ENCODE results near the gene SUOX.
"Not testable (repeated sequence)": the region's sequence is repeated elsewhere in the genome, so short reads cannot be mapped to it uniquely, and the experiment has no call there.

Gene SUOX

DNA sequence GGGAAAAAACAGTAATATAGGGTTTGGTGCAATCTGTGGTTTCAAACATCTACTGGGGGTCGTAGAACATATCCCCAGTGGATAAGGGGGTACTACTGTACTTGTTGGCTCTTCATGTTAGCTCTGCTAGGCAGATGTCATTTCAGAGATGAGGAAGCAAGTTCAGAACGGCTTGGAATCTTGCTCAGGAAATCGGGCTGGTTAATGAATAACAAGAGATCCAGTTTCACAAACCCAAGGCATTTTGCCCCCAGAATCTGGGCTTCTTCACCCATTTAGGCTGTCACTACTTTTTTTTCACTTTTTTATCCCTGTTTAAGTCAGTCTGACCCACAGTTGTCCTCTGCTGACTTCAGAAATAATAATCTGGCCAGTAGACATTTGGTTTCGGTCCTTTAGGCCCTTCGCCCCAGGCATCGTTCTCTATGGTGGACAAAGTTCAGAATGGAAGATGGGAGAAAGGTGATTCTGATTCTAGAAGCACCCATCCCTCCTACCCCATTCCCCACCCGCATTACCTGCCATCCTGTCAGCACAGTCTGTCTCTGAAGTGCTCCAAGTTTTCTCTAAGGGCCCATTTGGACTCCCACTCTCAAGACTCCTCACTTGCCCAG lies 4.5 kb downstream of the SUOX start:
- DNase-seq = no peak
- no peak for ATAC-seq
- no peaks in the 10 kb centered on the region for H3K9me3 Mint-ChIP-seq
- peaks cover 15% of the 10 kb centered on the region for H3K27me3 Mint-ChIP-seq
- H3K4me1 Mint-ChIP-seq = peaks cover 38% of the 10 kb centered on the region
- H3K27ac Mint-ChIP-seq = no peak overlapping the region
- H3K4me3 Mint-ChIP-seq = no peak overlapping the region

GRCh38 chr12:56003376-56003775 lies 6.3 kb downstream of the SUOX start:
- H3K27me3 Mint-ChIP-seq, H3K4me3 Mint-ChIP-seq, DNase-seq, ATAC-seq, H3K27ac Mint-ChIP-seq, H3K9me3 Mint-ChIP-seq: not testable (repeated sequence)
- H3K4me1 Mint-ChIP-seq = peaks cover 34% of the 10 kb centered on the region

- Mint-ChIP-seq H3K27me3 (no peaks in the 10 kb centered on the region), H3K4me3 (no peak overlapping the region), H3K27ac (peak overlapping the region in 1 of 2 donors; percentile 7), H3K4me1 (peaks cover 37% of the 10 kb centered on the region), H3K9me3 (no peaks in the 10 kb centered on the region)
- no peak for DNase-seq
- no peak for ATAC-seq
These were observed 7.1 kb downstream of the SUOX start for GRCh38 chr12:56004211-56004610.

GRCh38 chr12:56007564-56008559 lies 10.8 kb downstream of the SUOX start:
- Mint-ChIP-seq H3K27ac (peak overlapping the region; percentile 83 to 84), H3K9me3 (no peaks in the 10 kb centered on the region), H3K4me3 (peak overlapping the region; percentile 84 to 98), H3K4me1 (peaks cover 57% of the 10 kb centered on the region), H3K27me3 (no peaks in the 10 kb centered on the region)
- ATAC-seq (peak; percentile 81), DNase-seq (peak; percentile 62 to 63)

- Mint-ChIP-seq H3K9me3 (no peaks in the 10 kb centered on the region), H3K4me3 (peak overlapping the region in 1 of 2 donors; percentile 11), H3K27me3 (no peaks in the 10 kb centered on the region), H3K27ac (no peak overlapping the region), H3K4me1 (peaks cover 51% of the 10 kb centered on the region)
- no peak for ATAC-seq
- DNase-seq = no peak
These were observed 13.1 kb downstream of the SUOX start for GRCh38 chr12:56010111-56010570.

GRCh38 chr12:56011509-56012090 lies 14.5 kb downstream of the SUOX start:
- DNase-seq (no peak), ATAC-seq (no peak)
- H3K27ac Mint-ChIP-seq = no peak overlapping the region
- H3K4me3 Mint-ChIP-seq = no peak overlapping the region
- no peaks in the 10 kb centered on the region for H3K9me3 Mint-ChIP-seq
- peaks cover 64% of the 10 kb centered on the region for H3K4me1 Mint-ChIP-seq
- H3K27me3 Mint-ChIP-seq = no peaks in the 10 kb centered on the region

GRCh38 chr12:56013482-56013881 lies 16.4 kb downstream of the SUOX start:
- H3K27me3 Mint-ChIP-seq = no peaks in the 10 kb centered on the region
- no peak overlapping the region for H3K4me3 Mint-ChIP-seq
- H3K27ac Mint-ChIP-seq = no peak overlapping the region
- H3K9me3 Mint-ChIP-seq = no peaks in the 10 kb centered on the region
- peaks cover 59% of the 10 kb centered on the region for H3K4me1 Mint-ChIP-seq
- DNase-seq (no peak), ATAC-seq (no peak)

GRCh38 chr12:56014205-56014604 lies 17.1 kb downstream of the SUOX start:
- no peaks in the 10 kb centered on the region for H3K27me3 Mint-ChIP-seq
- H3K27ac Mint-ChIP-seq = peak overlapping the region in 1 of 2 donors; percentile 67
- no peaks in the 10 kb centered on the region for H3K9me3 Mint-ChIP-seq
- peaks cover 51% of the 10 kb centered on the region for H3K4me1 Mint-ChIP-seq
- no peak for ATAC-seq
- no peak for DNase-seq
- H3K4me3 Mint-ChIP-seq = no peak overlapping the region

DNA sequence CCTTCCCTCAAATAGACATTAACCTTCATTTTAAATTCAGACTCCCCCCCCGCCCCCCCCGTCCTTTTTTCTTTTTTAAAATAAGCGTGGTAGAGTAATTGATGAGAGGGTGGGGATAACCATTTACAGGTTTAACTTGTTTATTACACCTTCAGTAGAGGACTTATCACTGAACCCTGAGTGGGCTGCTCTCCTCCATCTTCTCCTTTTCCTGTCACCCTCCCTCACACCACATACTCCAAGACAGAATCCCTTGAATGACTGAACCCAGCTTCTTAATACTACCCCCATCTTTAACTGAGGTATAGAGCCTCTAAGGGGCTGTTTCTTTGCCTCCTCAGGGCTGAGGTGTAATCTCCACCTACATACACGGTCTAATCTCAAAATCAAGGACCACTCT lies 20.1 kb downstream of the SUOX start:
- Mint-ChIP-seq H3K27me3 (no peaks in the 10 kb centered on the region), H3K9me3 (no peaks in the 10 kb centered on the region), H3K4me1 (peaks cover 49% of the 10 kb centered on the region), H3K27ac (no peak overlapping the region), H3K4me3 (no peak overlapping the region)
- DNase-seq = no peak
- no peak for ATAC-seq

- Mint-ChIP-seq H3K9me3 (no peaks in the 10 kb centered on the region), H3K4me1 (peaks cover 60% of the 10 kb centered on the region), H3K27me3 (no peaks in the 10 kb centered on the region), H3K4me3 (no peak overlapping the region), H3K27ac (no peak overlapping the region)
- DNase-seq (no peak), ATAC-seq (no peak)
These were observed 21.3 kb downstream of the SUOX start for GRCh38 chr12:56018356-56018755.

DNA sequence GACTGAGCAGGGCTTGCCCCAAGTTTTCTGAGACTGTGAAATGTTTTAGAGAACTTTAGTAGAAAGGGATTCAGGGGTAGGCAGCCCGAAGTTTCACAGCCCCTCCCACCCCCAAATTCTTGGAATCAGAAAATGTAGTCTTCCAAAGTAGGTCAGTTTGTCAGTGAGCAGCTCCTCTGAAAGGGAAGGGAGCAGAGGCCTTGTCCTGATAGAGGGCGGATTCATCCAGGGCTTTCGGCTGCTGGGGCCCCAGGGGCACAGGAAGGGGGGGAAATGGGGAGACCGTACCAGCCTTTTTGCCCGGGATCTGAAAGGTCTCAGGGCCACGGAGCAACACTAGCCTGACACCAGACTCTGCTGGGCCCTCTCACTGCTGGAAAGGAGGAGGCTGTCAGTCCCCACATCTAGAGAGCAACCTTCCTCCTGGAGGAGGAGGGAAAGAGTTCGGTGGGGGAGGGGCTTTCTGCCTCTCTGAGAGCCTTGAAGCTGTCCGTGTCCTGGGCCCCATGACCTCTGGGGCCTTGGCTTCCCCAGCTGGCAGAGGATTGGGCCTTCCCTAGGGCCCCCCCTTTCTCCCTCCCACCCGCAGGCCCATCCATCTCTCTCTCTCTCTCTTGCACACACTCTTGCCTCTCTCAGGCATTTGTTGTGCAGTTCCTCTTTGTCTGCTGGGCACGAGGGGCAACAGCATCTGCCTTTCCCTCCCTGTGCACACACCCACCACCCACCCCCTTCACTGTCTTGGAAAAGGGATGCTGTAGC lies 23.5 kb downstream of the SUOX start, which contains the start of gene IKZF4:
Gene IKZF4, plus strand, starts transcription at position 621 of the 762 bp plus-strand sequence. CDS start 451 bp downstream, outside the sequence.
- DNase-seq = no peak
- peak; percentile 61 for ATAC-seq
- H3K27me3 Mint-ChIP-seq = no peaks in the 10 kb centered on the region
- H3K4me3 Mint-ChIP-seq = peak within 1 kb of the TSS; percentile 95 to 99
- H3K4me1 Mint-ChIP-seq = peaks cover 71% of the 10 kb centered on the region
- H3K27ac Mint-ChIP-seq = peak within 1 kb of the TSS; percentile 97 to 100
- H3K9me3 Mint-ChIP-seq = no peaks in the 10 kb centered on the region

- H3K9me3 Mint-ChIP-seq = no peaks in the 10 kb centered on the region
- H3K27ac Mint-ChIP-seq = peak overlapping the region; percentile 97 to 100
- ATAC-seq = peak; percentile 11
- H3K4me3 Mint-ChIP-seq = peak overlapping the region; percentile 95 to 99
- no peak for DNase-seq
- no peaks in the 10 kb centered on the region for H3K27me3 Mint-ChIP-seq
- H3K4me1 Mint-ChIP-seq = peaks cover 65% of the 10 kb centered on the region
These were observed 24.9 kb downstream of the SUOX start for GRCh38 chr12:56021889-56022497.

DNA sequence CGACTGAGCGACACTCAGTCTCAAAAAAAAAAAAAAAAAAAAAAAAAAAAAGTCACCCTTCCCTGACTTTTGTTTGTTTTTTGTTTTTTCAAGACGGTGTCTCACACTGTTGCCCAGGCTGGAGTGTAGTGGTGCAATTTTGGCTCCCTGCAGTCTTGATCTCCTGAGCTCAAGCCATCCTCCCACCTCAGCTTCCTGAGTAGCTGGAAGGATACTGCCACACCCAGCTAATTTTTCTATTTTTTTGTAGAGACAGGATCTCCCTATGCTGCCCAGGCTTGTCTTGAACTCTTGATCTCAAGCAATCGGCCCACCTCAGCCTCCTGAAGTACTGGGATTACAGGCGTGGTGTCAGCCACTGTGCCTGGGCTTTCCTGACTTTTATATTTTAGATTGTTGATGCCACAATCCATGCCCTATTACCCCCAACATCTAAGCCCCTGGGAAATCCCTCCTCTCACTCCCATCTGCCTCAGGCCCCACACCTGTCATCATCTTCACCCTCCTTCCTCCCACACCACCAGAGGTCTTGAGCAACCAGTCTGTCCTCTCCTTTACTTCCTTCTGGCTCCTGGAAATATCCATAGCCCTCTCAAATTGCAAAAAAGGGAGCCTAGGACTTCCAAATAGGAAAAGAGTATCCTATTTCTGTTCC lies 31.6 kb downstream of the SUOX start:
- Mint-ChIP-seq H3K4me1 (peaks cover 85% of the 10 kb centered on the region), H3K27me3 (no peaks in the 10 kb centered on the region), H3K27ac (peak overlapping the region in 1 of 2 donors; percentile 2), H3K4me3 (peak overlapping the region in 1 of 2 donors; percentile 19), H3K9me3 (no peaks in the 10 kb centered on the region)
- no peak for ATAC-seq
- no peak for DNase-seq

DNA sequence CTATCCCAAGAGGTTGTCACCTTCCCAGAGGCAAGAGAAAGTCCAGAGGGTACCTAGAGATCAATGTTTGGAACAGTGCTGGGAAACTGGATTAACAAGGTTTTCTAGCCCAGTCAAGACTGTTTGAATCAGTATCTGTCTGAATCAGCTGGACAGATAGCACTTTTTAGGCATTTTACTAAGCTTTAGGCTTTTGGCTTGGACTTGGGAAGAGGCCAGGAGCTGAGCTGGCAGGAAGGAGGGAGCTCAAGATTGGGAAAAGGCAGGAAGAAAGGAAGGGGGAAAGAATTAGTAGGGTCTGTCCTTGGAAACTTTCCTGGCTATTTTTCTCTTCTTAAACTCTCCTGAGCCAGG lies 32.1 kb downstream of the SUOX start:
- H3K27me3 Mint-ChIP-seq = no peaks in the 10 kb centered on the region
- H3K9me3 Mint-ChIP-seq = no peaks in the 10 kb centered on the region
- no peak overlapping the region for H3K27ac Mint-ChIP-seq
- peak overlapping the region in 1 of 2 donors; percentile 19 for H3K4me3 Mint-ChIP-seq
- no peak for ATAC-seq
- no peak for DNase-seq
- H3K4me1 Mint-ChIP-seq = peaks cover 86% of the 10 kb centered on the region
